Measurements from ENCODE around the gene RPL7L1. TPM values are rescaled to one million over a fixed set of nuclear protein-coding genes. Genes with fewer than 3 reads are reported as not detected.

The RPL7L1 gene
- total and polyA plus RNA-seq, 2 of the 13 experiments (the other 11 are each of a cell fraction or from before 2014, with no cell fraction given) = 51.6 to 179 TPM

DNA sequence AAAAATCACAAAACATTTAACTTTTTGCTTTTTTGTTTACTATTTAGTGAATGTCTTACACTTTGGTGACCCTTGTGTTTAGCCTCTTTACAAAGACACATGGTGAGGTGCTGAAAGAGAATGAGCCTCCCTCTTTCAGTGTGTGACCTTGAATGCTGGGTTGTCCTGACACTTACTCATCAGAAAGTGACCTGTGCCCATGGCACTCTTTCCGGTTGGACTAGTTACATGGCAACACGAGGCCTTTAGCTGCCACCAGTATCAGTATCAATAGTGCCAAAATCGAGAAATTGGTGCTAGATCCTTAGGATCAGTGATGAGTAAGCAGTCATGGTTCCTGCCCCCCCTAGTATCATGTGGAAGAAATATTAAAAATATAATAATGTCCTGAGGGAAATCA, 1.7 kb upstream of the RPL7L1 start (continued):
- TF ChIP-seq, protein P1, sequence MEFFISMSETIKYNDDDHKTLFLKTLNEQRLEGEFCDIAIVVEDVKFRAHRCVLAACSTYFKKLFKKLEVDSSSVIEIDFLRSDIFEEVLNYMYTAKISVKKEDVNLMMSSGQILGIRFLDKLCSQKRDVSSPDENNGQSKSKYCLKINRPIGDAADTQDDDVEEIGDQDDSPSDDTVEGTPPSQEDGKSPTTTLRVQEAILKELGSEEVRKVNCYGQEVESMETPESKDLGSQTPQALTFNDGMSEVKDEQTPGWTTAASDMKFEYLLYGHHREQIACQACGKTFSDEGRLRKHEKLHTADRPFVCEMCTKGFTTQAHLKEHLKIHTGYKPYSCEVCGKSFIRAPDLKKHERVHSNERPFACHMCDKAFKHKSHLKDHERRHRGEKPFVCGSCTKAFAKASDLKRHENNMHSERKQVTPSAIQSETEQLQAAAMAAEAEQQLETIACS (CRISPR knock-in tag; IDR thresholded peaks at IDR 0.05) = no peak
- TF ChIP-seq, protein P2, sequence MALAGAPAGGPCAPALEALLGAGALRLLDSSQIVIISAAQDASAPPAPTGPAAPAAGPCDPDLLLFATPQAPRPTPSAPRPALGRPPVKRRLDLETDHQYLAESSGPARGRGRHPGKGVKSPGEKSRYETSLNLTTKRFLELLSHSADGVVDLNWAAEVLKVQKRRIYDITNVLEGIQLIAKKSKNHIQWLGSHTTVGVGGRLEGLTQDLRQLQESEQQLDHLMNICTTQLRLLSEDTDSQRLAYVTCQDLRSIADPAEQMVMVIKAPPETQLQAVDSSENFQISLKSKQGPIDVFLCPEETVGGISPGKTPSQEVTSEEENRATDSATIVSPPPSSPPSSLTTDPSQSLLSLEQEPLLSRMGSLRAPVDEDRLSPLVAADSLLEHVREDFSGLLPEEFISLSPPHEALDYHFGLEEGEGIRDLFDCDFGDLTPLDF (CRISPR knock-in tag; IDR thresholded peaks at IDR 0.05) = no peak
- TF ChIP-seq KAT2B (IDR thresholded peaks at IDR 0.05; ENCODE audit: borderline replicate concordance, low read depth, low read length) (no peak), HNRNPH1 (optimal IDR thresholded peaks at IDR 0.05; ENCODE audit: low read depth, low read length) (no peak), PITX1 (CRISPR knock-in tag; IDR thresholded peaks at IDR 0.05) (no peak), U2AF1 (optimal IDR thresholded peaks at IDR 0.05; ENCODE audit: low read depth, low read length) (no peak), HMG20B (CRISPR knock-in tag; conservative IDR thresholded peaks at IDR 0.05) (no peak), TEAD2 (CRISPR knock-in tag; IDR thresholded peaks at IDR 0.05) (no peak), KDM6A (CRISPR knock-in tag; IDR thresholded peaks at IDR 0.05; ENCODE audit: low read depth) (no peak), MXD4 (CRISPR knock-in tag; IDR thresholded peaks at IDR 0.05) (no peak), XBP1 (CRISPR knock-in tag; IDR thresholded peaks at IDR 0.05) (no peak), CHCHD3 (CRISPR knock-in tag; IDR thresholded peaks at IDR 0.05) (no peak), RFX3 (CRISPR knock-in tag; IDR thresholded peaks at IDR 0.05) (no peak), SSRP1 (CRISPR knock-in tag; IDR thresholded peaks at IDR 0.05) (no peak), NR1H2 (CRISPR knock-in tag; IDR thresholded peaks at IDR 0.05; ENCODE audit: borderline replicate concordance, low read depth) (no peak), TEAD3 (CRISPR knock-in tag; optimal IDR thresholded peaks at IDR 0.05; ENCODE audit: borderline replicate concordance) (peak; percentile 57), ZNF768 (CRISPR knock-in tag; IDR thresholded peaks at IDR 0.05) (no peak), ZNF207 (IDR thresholded peaks at IDR 0.05; ENCODE audit: borderline replicate concordance) (no peak)
- TF ChIP-seq, protein P3, sequence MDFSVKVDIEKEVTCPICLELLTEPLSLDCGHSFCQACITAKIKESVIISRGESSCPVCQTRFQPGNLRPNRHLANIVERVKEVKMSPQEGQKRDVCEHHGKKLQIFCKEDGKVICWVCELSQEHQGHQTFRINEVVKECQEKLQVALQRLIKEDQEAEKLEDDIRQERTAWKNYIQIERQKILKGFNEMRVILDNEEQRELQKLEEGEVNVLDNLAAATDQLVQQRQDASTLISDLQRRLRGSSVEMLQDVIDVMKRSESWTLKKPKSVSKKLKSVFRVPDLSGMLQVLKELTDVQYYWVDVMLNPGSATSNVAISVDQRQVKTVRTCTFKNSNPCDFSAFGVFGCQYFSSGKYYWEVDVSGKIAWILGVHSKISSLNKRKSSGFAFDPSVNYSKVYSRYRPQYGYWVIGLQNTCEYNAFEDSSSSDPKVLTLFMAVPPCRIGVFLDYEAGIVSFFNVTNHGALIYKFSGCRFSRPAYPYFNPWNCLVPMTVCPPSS (IDR thresholded peaks at IDR 0.05) = no peak
- TF ChIP-seq, protein P4, sequence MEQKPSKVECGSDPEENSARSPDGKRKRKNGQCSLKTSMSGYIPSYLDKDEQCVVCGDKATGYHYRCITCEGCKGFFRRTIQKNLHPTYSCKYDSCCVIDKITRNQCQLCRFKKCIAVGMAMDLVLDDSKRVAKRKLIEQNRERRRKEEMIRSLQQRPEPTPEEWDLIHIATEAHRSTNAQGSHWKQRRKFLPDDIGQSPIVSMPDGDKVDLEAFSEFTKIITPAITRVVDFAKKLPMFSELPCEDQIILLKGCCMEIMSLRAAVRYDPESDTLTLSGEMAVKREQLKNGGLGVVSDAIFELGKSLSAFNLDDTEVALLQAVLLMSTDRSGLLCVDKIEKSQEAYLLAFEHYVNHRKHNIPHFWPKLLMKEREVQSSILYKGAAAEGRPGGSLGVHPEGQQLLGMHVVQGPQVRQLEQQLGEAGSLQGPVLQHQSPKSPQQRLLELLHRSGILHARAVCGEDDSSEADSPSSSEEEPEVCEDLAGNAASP (CRISPR knock-in tag; IDR thresholded peaks at IDR 0.05; ENCODE audit: borderline replicate concordance) = no peak
- TF ChIP-seq, protein P5, sequence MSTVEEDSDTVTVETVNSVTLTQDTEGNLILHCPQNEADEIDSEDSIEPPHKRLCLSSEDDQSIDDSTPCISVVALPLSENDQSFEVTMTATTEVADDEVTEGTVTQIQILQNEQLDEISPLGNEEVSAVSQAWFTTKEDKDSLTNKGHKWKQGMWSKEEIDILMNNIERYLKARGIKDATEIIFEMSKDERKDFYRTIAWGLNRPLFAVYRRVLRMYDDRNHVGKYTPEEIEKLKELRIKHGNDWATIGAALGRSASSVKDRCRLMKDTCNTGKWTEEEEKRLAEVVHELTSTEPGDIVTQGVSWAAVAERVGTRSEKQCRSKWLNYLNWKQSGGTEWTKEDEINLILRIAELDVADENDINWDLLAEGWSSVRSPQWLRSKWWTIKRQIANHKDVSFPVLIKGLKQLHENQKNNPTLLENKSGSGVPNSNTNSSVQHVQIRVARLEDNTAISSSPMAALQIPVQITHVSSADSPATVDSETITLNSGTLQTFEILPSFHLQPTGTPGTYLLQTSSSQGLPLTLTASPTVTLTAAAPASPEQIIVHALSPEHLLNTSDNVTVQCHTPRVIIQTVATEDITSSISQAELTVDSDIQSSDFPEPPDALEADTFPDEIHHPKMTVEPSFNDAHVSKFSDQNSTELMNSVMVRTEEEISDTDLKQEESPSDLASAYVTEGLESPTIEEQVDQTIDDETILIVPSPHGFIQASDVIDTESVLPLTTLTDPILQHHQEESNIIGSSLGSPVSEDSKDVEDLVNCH (CRISPR knock-in tag; IDR thresholded peaks at IDR 0.05) = no peak
